ENCODE data around the gene OLFM2.
"Not testable (repeated sequence)": the region's sequence is repeated elsewhere in the genome, so short reads cannot be mapped to it uniquely, and the experiment has no call there.

The OLFM2 gene

DNA sequence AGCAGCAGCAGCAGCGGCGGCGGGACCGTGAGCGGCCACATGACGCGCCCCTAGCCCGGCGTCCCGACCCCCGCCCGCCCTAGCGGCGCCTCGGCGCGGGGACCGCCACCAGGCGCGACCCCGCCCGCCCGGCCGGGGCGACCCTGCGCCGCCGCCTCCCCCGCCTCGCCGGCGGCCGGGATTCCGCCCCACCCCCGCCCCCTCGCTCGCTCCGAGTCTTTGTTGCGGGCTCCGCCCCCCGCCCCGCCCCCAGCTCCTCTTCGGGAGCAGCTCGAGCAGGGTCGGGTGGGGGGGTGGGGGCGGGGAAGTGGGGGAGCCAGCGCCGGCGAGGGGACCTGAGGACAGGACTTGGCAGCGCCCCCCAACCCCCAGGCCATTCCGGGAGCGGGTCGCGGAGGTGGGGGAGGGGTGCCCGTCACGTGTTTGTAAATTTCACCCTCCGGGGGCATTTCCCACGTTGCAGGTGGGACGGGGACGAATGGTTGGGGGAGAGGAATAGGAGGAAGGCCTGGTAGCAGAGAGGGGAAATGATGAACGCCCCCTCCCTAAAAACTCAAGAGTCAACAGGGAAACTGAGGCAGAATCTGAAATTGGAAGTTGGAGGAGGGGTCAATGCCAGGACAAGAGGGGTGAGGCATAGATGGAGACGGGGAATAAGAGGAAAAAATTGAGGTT lies at the start of gene OLFM2:
OLFM2 (minus strand) TSS at position 190 of the 675 bp plus-strand sequence; CDS start at position 41, 149 bp downstream.
- DNase-seq = peak in 1 of 2 experiments; percentile 31

DNA sequence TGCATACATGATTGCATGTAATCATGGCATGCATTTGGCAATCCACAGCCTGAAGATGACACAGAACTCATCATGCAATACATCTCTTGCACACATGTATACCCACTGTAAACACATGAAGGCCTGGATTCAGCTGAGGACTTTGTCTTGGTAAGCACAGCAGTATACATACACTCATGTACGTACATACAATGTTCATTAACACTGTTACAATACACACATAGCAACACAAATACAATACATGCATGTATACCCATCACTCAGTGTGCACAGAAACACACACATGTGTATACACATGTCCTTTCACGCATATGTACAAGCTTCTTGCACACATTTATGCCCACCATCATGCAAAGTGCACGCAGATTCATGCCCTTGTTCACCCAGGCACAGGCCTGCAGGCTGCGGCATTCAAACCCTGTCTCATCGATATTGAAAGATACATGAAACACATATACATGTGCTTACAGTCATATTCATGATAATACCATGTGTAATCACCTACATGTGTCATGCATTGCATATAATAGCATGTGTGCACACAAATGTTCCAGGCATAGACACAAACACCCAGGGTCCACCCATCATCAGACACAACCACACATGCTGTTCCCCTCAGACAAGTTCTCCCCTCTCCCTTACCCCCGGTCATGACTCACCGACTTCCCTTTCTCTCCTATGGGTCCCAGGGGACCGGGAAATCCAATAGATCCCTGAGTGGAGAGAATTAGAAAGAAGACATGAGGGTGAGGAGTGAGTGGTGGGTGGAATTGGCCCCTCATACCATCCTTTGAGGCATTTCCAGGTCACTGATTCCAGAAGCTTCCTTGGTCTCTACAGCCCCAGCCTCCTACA lies 45.3 kb upstream of the OLFM2 start:
- no peak for DNase-seq

DNA sequence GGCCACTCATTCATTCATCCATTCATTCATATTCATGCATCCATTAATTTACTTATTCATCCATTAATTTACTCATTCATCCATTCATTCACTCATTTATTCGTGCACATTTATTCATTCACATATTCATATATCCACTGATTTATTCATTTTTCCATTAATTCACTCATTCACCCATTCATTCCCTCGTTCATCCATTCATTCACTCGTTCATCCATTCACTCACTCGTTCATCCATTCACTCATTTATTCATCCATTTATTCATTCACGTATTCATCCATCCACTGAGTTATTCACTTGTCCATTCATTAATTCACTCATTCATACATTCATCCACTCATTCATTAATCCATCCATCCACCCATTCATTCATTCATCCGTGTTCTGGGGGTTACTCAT lies 35.8 kb upstream of the OLFM2 start:
- DNase-seq = no peak

DNA sequence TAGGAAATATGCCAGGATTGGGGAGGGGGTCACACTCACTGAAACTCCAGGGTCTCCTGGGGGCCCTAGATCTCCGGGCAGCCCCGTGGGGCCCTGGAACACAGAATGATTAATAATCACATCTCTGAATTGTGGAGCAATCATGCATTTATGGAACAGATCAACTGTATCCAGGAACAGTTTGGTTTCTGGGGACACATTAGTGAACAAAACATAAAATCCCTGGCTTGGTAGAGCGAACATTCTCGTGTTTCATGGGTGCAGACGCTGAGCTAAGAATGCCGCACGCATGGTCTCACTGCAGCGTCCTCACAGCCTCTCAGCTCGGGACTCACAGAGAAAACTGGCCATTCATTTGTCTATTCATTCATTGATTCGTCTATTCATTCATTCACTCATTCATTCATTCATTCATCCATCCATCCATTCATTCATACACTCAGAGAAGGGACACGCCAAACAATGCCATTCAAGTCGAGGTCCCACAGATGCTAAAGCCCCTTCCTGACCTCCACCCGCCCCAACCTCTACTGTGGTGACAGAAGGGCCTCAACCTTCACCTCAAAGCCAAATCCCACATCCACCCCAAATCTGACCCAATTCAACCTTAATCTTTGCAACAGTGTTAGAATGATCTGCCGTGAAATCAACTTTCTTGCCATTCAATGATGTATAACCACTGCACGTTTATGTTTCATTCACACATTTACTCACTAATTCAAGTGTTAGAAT lies 35.0 kb upstream of the OLFM2 start:
- DNase-seq = no peak

DNA sequence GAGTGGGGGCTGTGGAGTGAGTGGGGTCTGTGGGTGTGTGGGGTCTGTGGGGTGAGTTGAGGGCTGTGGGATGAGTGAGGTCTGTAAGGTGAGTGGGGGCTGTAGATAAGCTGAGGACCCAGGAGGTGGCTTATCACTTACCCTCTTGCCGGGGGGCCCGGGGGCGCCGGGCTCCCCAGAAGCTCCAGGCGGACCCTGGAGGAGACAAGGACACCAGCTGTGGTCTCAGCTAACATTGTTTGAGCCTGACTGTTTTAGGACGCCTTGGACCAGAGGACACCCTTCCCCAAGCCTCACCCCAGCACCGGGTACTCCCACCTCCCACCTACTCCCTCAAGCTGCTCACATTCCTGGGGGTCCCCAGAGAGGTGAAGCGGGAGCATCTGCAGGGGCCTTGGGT lies 34.2 kb upstream of the OLFM2 start:
- DNase-seq = no peak

DNA sequence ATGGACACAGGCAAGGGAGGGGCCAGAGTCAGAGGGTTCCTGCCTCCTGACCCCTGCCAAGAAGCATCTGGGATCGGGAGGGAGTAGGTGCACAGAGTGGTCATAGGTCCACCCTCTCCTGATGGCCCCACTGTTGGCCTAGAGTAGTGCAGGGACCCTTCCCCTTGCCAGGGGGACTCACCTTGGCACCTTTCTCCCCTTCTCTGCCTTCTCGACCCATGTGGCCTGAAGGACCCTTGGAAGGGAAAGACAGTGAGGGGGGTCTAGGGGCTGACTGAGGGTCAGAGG lies 33.3 kb upstream of the OLFM2 start:
- no peak for DNase-seq

- DNase-seq = no peak
Measured at GRCh38 chr19:9968820-9969687, 32.7 kb upstream of the OLFM2 start.

- DNase-seq = no peak
Measured at GRCh38 chr19:9967326-9967725, 31.0 kb upstream of the OLFM2 start.

DNA sequence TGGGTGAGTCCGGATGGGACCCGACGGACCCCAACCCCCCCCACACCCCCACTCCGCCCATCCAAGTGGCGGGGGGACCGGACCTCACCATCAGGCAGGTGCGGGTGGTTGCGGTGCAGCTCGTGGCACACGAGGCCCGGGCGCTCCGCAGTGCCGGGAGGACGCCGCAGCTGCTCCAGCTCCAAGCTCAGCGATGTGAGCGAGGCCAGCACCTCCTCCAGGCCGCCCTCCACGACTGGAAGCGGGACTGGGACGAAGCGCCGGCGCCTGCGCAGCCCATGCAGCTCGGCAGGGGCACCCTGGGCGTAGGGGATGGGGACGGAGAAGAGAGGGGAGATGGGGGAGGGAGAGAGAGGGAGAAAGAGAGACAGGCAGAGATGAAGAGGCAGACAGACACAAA lies 30.1 kb upstream of the OLFM2 start:
- no peak for DNase-seq

DNA sequence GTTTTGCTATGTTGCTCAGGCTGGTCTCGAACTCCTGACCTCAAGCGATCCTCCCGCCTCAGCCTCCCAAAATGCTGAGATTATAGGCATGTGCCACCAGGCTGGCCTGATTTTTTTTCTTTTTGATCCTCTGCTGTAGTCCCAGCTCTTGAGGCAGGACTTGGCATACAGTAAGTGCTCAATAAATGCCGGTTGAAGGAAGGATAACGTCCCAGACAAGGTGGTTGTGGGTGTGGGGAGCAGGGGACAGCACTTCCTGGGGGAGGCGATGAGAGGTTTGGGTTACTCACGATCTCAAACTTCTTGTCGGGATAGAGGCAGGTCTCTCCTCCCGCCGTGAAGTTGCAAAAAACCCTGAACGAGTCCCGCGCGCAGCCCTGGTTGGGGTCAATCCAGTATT lies 29.7 kb upstream of the OLFM2 start:
- DNase-seq = no peak

DNA sequence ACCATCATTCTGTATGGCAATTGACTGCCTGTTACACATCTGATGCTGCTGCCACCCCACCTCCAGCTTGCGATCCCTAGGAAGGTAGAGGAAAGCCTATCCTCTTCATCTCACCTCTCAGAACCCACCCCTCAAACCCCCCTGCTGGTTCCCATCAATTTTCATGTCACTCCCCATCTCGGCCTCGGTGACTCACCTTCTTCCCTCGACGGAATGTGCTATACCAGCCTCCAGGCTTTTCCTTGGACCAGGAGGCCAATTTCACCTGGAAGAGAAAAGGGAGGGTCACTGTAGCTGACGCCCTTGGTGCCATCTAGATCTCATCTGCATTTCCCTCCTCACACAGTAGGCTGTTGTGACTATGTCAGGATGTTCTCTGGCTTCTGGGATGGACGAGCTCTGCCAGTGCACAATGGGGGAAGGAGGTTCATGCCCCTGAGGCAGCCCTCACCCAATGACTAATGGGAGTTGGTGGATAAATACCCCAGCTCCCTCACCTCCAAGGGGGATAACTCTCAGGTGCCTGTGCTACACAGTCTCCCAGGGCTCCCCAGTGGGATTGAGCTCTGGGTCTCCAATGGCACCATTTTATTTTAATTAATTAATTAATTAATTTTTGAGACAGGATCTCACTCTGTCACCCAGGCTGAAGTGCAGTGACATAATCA lies 26.4 kb upstream of the OLFM2 start:
- DNase-seq = no peak

DNA sequence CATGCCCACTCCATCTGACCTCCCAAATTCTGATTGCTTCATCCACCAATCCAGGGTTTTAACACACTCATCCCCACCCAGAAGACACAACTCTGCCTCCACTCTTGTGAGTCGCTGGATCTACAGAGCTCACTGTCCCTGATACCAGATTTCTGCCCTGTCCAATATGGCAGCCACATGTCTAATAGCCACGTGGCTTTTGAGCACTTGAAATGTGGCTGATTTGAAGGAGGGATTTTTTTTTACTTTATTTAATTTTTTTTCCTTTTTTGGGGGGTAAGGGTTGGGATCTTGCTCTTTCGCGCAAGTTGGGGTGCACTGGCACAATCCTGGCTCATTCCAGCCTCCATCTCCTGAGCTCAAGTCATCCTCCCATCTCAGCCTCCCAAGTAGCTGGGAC lies 24.8 kb upstream of the OLFM2 start:
- no peak for DNase-seq

- DNase-seq = no peak
Measured at GRCh38 chr19:9958379-9958821, 22.1 kb upstream of the OLFM2 start.

- no peak for DNase-seq
Measured at GRCh38 chr19:9956956-9957355, 20.6 kb upstream of the OLFM2 start.

DNA sequence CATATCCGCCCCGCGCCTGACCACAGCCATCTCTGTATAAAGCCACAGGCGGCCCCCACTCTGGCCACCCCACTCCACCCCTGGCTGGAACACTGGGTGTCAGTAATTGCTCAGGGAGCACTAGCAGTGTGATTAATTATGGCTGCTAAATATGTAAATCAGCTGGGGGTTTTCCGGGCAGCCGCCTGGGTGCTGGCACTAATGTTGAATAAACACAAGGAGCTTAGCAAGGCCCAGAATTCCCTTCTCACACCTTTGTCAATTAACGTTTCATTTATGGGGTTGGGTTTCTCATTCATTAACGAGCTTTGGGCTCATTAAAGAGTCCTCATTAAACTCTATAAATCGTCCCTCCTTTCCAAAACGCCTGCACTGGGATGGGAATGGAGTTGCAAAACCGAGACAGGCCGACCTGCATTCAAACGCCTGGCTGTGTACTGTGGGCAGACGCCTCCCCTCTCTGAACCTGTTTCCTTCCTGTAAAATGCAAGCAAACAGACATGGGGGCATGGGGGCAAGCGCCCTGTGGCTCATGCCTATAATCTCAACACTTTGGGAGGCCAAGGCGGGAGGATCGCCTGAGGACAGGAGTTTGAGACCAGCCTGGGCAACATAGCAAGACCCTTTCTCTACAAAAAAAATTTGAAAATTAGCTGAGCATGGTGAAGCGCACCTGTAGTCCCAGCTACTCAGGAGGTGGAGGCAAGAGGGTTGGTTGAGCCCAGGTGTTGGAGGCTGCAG lies 17.7 kb upstream of the OLFM2 start:
- no peak for DNase-seq

- no peak for DNase-seq
Measured at GRCh38 chr19:9952276-9952675, 16.0 kb upstream of the OLFM2 start.

GRCh38 chr19:9947441-9947840 lies 11.1 kb upstream of the OLFM2 start:
- DNase-seq = no peak

DNA sequence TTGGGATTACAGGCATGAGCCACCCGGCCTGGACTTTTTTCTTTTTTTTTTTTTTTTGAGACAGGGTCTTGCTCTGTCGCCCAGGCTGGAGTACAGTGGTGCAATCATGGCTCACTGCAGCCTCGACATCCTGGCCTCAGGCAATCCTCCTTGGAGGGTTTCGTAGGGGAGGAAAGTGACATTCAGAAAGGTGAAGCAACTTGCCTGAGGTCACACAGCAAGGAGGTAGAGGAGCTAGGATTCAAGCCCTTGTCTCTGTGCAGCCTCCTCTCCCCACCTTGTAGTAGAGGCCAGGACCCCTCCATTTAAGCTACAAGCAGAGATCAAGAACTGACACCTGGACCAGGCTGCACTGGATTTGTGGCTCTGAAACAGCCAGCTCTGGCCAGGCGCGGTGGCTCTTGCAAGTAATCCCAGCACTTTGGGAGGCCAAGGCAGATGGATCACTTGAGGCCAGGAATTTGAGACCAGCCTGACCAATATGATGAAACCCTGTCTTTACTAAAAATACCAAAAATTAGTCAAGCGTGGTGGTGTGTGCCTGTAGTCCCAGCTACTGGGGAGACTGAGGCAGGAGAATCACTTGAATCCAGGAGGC lies 10.3 kb upstream of the OLFM2 start:
- DNase-seq = not testable (repeated sequence)

- no peak for DNase-seq
Measured at GRCh38 chr19:9945319-9945966, 9.1 kb upstream of the OLFM2 start.

DNA sequence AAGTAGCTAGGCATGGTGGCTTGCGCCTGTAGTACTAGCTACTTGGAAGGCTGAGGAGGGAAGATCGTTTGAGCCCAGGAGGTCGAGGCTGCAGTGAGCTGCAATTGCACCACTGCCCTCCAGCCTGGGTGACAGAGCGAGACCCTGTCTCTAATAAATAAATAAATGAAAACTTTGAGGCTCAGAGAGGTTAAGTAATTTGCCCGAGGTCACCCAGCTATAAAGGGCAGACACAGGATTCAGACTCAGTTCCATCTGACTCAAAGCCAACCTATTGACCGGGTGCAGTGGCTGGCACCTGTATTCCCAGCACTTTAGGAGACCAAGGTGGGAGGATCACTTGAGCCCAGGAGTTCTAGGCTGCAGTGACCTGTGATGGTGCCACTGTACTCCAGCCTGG lies 7.4 kb upstream of the OLFM2 start:
- no peak for DNase-seq

DNA sequence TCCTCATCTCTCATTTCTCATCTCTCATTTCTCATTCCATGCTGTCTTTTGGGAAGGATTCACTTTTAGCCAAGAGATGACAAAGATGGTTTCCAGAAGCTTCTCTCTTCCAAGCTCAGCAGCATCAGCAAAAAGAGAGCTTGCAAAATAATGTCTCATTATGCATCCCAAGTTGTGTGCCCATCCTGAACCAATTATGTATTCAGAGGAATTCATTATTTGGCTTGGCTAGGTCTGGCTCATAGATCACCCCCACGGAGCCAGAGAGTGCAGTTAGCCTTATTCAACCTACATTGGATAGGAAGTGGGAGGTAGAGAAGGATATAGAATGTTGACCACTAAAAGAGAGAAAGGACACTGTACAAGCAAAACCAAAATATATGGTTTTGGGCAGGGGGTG lies 5.4 kb upstream of the OLFM2 start:
- no peak for DNase-seq

Data from NCI-H1930 (cell line).